ENCODE data around the gene PRKCH. TPM values are rescaled to one million over a fixed set of nuclear protein-coding genes. Genes with fewer than 3 reads are reported as not detected.

Gene PRKCH
- total and polyA plus RNA-seq, 10 of the 15 experiments (the other 5 are each of a cell fraction or from before 2014, with no cell fraction given), result 10.7 to 140 (median 33.2) TPM

DNA sequence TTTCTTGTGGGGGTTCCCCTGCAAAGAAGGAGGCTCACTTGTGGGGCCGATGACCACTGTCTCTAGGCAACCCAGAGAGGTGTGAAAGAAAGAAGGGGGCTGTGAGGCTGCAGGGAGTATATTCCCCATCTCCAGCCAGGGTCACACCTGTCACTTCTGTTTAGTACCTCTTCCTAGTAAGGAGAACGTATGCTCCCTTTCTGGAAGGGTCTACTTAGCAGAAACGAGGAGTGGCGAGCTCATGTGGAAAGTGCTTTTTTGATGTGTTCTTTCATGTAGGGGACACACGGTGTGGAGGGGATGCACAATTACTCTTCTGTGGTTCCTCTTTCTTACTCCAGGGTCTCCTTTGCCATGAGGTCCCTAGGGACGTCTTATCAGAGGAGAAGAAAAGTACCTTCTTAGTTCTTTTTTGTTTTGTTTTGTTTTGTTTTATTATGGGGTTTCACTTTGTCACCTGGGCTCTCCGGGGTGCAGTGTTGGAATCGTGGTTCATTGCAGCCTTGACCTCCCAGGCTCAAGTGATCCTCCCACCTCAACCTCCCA lies 58.3 kb downstream of the PRKCH start (continued):
- TF ChIP-seq, protein P1, sequence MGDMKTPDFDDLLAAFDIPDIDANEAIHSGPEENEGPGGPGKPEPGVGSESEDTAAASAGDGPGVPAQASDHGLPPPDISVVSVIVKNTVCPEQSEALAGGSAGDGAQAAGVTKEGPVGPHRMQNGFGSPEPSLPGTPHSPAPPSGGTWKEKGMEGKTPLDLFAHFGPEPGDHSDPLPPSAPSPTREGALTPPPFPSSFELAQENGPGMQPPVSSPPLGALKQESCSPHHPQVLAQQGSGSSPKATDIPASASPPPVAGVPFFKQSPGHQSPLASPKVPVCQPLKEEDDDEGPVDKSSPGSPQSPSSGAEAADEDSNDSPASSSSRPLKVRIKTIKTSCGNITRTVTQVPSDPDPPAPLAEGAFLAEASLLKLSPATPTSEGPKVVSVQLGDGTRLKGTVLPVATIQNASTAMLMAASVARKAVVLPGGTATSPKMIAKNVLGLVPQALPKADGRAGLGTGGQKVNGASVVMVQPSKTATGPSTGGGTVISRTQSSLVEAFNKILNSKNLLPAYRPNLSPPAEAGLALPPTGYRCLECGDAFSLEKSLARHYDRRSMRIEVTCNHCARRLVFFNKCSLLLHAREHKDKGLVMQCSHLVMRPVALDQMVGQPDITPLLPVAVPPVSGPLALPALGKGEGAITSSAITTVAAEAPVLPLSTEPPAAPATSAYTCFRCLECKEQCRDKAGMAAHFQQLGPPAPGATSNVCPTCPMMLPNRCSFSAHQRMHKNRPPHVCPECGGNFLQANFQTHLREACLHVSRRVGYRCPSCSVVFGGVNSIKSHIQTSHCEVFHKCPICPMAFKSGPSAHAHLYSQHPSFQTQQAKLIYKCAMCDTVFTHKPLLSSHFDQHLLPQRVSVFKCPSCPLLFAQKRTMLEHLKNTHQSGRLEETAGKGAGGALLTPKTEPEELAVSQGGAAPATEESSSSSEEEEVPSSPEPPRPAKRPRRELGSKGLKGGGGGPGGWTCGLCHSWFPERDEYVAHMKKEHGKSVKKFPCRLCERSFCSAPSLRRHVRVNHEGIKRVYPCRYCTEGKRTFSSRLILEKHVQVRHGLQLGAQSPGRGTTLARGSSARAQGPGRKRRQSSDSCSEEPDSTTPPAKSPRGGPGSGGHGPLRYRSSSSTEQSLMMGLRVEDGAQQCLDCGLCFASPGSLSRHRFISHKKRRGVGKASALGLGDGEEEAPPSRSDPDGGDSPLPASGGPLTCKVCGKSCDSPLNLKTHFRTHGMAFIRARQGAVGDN (IDR thresholded peaks at IDR 0.05), result peak; percentile 24; the same call in 1 of the 2 replicates
- TF ChIP-seq, protein P2, sequence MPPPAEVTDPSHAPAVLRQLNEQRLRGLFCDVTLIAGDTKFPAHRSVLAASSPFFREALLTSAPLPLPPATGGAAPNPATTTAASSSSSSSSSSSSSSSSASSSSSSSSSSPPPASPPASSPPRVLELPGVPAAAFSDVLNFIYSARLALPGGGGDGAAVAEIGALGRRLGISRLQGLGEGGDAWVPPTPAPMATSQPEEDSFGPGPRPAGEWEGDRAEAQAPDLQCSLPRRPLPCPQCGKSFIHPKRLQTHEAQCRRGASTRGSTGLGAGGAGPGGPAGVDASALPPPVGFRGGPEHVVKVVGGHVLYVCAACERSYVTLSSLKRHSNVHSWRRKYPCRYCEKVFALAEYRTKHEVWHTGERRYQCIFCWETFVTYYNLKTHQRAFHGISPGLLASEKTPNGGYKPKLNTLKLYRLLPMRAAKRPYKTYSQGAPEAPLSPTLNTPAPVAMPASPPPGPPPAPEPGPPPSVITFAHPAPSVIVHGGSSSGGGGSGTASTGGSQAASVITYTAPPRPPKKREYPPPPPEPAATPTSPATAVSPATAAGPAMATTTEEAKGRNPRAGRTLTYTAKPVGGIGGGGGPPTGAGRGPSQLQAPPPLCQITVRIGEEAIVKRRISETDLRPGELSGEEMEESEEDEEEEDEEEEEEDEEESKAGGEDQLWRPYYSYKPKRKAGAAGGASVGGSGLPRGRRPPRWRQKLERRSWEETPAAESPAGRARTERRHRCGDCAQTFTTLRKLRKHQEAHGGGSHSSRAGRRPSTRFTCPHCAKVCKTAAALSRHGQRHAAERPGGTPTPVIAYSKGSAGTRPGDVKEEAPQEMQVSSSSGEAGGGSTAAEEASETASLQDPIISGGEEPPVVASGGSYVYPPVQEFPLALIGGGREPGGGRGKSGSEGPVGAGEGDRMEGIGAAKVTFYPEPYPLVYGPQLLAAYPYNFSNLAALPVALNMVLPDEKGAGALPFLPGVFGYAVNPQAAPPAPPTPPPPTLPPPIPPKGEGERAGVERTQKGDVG (CRISPR knock-in tag; IDR thresholded peaks at IDR 0.05), result no peak
- 0 out of 2 replicates have a peak, but pooled peaks have one; percentile 73 for TF ChIP-seq CHD1 (IDR thresholded peaks at IDR 0.05; ENCODE audit: low read depth, low read length)

DNA sequence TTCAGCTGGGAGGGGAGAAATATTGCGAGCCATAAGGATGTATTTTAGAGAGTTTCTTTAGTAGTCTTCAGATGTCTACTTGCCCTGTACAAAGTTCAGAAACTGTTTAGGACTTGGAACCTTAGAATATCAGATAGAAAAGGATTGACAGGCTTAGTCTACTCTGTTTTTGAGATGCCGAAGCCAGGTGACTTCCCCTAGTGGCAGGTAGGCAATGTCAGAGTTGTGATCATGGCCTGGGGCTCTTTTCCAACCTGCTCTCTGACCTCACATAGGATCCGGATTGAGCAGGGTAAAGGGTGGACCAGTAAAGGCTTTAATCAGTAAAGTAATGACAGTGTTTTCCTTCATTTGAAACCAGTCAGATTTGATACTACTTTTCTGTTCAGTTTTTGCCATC lies 59.6 kb downstream of the PRKCH start:
- H4K20me1 ChIP-seq (ENCODE audit: control insufficient read depth, insufficient read depth), result no peaks in the 10 kb centered on the region
- SMC1A ChIA-PET (ENCODE audit: uncharacterized antibody, unreplicated experiment), result interaction anchor here (0.7 to 7.9 kb wide), 7 partner anchors 8 to 441 kb away, joined by 3 to 85 read pairs (median 15); partner anchors contain the start of gene PRKCH
- intact Hi-C loops (cut with micrococcal nuclease; ENCODE audit: unreplicated experiment), result no loop called here
- 98% methylated on average over 3 of the region's 3 CpGs for WGBS (ENCODE audit: insufficient coverage, insufficient replicate concordance, low lambda C conversion rate, missing lambda C conversion rate)
- H2AFZ ChIP-seq (ENCODE audit: control insufficient read depth, low read depth, low read length), result no peak overlapping the region
- no peak overlapping the region for H3K4me3 ChIP-seq
- peaks cover 0 to 5% of the 10 kb centered on the region in 2 experiments; a peak in 2 of 4 replicates for H3K36me3 ChIP-seq (ENCODE audit: control insufficient read depth in 2 of 2, insufficient read depth in 2 of 2, low read length in 1 of 2)
- in situ Hi-C loops (cut with MboI), result no loop called here
- TF ChIP-seq, protein P3, sequence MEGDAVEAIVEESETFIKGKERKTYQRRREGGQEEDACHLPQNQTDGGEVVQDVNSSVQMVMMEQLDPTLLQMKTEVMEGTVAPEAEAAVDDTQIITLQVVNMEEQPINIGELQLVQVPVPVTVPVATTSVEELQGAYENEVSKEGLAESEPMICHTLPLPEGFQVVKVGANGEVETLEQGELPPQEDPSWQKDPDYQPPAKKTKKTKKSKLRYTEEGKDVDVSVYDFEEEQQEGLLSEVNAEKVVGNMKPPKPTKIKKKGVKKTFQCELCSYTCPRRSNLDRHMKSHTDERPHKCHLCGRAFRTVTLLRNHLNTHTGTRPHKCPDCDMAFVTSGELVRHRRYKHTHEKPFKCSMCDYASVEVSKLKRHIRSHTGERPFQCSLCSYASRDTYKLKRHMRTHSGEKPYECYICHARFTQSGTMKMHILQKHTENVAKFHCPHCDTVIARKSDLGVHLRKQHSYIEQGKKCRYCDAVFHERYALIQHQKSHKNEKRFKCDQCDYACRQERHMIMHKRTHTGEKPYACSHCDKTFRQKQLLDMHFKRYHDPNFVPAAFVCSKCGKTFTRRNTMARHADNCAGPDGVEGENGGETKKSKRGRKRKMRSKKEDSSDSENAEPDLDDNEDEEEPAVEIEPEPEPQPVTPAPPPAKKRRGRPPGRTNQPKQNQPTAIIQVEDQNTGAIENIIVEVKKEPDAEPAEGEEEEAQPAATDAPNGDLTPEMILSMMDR (IDR thresholded peaks at IDR 0.05 in 2 of 3, conservative IDR thresholded peaks at IDR 0.05 in 1 of 3; ENCODE audit: control insufficient read depth in 2 of 3, extremely low read depth in 1 of 3, insufficient read depth in 1 of 3, low read depth in 3 of 3, low read length in 3 of 3), result 0 out of 6 replicates have a peak, but pooled peaks of 1 of the 3 experiments have one; percentile 8
- TF ChIP-seq ZNF622 (IDR thresholded peaks at IDR 0.05) (no peak), ZNF274 (IDR thresholded peaks at IDR 0.05; ENCODE audit: insufficient read depth, insufficient read length) (no peak), TCF7 (IDR thresholded peaks at IDR 0.05; ENCODE audit: borderline replicate concordance) (no peak), ZNF207 (IDR thresholded peaks at IDR 0.05; ENCODE audit: borderline replicate concordance) (no peak), NRF1 (conservative IDR thresholded peaks at IDR 0.05; ENCODE audit: low read depth, low read length) (no peak)
- H3K9ac ChIP-seq (ENCODE audit: control insufficient read depth, insufficient read depth, low read length), result no peak overlapping the region
- CTCF ChIA-PET, result no interaction called here
- peaks cover 49% of the 10 kb centered on the region for H3K4me1 ChIP-seq (ENCODE audit: control insufficient read depth, insufficient read depth, low read length)
- no TSS peak for BruUV-seq (replicated peaks)
- POLR2A ChIA-PET, result interaction anchor here (0.5 to 5.6 kb wide), 6 partner anchors 7 to 65 kb away, joined by 3 to 52 read pairs (median 5); no protein-coding TSS in a partner anchor
- FAIRE-seq, result no peak
- H3K27me3 ChIP-seq (replicated peaks in 1 of 2; ENCODE audit: control insufficient read depth in 2 of 2, insufficient read depth in 2 of 2, low read length in 1 of 2), result no peaks in the 10 kb centered on the region
- no peak overlapping the region for H3K4me2 ChIP-seq (ENCODE audit: control insufficient read depth, insufficient read depth)
- H3K9me3 ChIP-seq (replicated peaks; ENCODE audit: control insufficient read depth, insufficient read depth, low read length), result peaks cover 10% of the 10 kb centered on the region
- peaks cover 96% of the 10 kb centered on the region for H3K79me2 ChIP-seq (ENCODE audit: control insufficient read depth, insufficient read depth, low read length)
- H3K27ac ChIP-seq (ENCODE audit: control insufficient read depth, insufficient read depth), result no peak overlapping the region
- no peak for ATAC-seq
- DNase-seq (ENCODE audit: low read depth, low spot score), result no peak
- RAD21 ChIA-PET (ENCODE audit: unreplicated experiment), result interaction anchor here (0.5 to 5.6 kb wide), 5 partner anchors 8 to 58 kb away, joined by 3 to 67 read pairs (median 4); no protein-coding TSS in a partner anchor

All from GM12878 (cell line).